ENCODE results near the gene CD6. TPM values are rescaled to one million over a fixed set of nuclear protein-coding genes. Genes with fewer than 3 reads are reported as not detected.

CD6 gene
- total RNA-seq, 1 donor from 2014 or later = 0.82 TPM

- DNase-seq (ENCODE audit: low spot score in 2 of 2) (no peak), FAIRE-seq (no peak)
Observed at GRCh38 chr11:61068581-61068980, 97.1 kb downstream of the CD6 start.

- no peak for FAIRE-seq
- no peak for DNase-seq (ENCODE audit: low spot score in 2 of 2)
Observed at GRCh38 chr11:61069427-61069826, 97.9 kb downstream of the CD6 start.

Small RNA genes within 50 kb of the gene (small RNA-seq; reads per million reads assigned to genes)
- not detected for gene RNU6-933P

Other genes with a start within 250 kb of the CD6 start
- gene MS4A18, start 247.0 kb upstream of the CD6 start, total RNA-seq = not detected
- not detected for gene MS4A15, start 214.8 kb upstream of the CD6 start, total RNA-seq
- gene MS4A10, start 186.3 kb upstream of the CD6 start, total RNA-seq = not detected
- gene CCDC86, start 129.6 kb upstream of the CD6 start, total RNA-seq = 2.9 TPM
- gene PTGDR2, start 115.7 kb upstream of the CD6 start, total RNA-seq = 1.6 TPM
- gene ZP1, start 104.1 kb upstream of the CD6 start, total RNA-seq = not detected
- gene PRPF19, start 65.1 kb upstream of the CD6 start, total RNA-seq = 37.5 TPM
- 9.4 TPM for gene TMEM109, start 57.5 kb upstream of the CD6 start, total RNA-seq
- 131 TPM for gene TMEM132A, start 47.2 kb upstream of the CD6 start, total RNA-seq
- 3.3 TPM for gene SLC15A3, start 19.5 kb upstream of the CD6 start, total RNA-seq
- not detected for gene CD5, start 130.8 kb downstream of the CD6 start, total RNA-seq
- gene VPS37C, start 189.7 kb downstream of the CD6 start, total RNA-seq = 4.5 TPM
- not detected for gene PGA3, start 231.8 kb downstream of the CD6 start, total RNA-seq